SK-N-SH treated with all-trans-retinoic acid at 6 μM for 48 hours (cell line): Measurements from ENCODE around the gene SEC22A.

Source experiments
- BACH2 ChIP-seq: fragments of 250-450 bp; sonication (Bioruptor Pico); IDR thresholded peaks from 2 replicates; pipeline ENCODE4 v1.9.0; 2021; ENCODE audit warnings: mild to moderate bottlenecking, borderline replicate concordance
- PPARA ChIP-seq: fragments of 250-450 bp; sonication (Bioruptor Pico); IDR thresholded peaks from 2 replicates; pipeline ENCODE4 v1.5.0; 2020; ENCODE audit warnings: mild to moderate bottlenecking, borderline replicate concordance
- ZC3H10 ChIP-seq: fragments of 250-450 bp; sonication (Bioruptor Pico); IDR thresholded peaks from 2 replicates; pipeline ENCODE4 v1.5.1; 2021; ENCODE audit warnings: mild to moderate bottlenecking, moderate library complexity

- no peak for TF ChIP-seq PPARA
- no peak for TF ChIP-seq BACH2 (CRISPR knock-in tag)
- no peak for TF ChIP-seq ZC3H10 (CRISPR knock-in tag)
Measured at GRCh38 chr3:123244128-123244527, 42.4 kb downstream of the SEC22A start.
